Loucy (cell line): ENCODE data around the gene SLC3A2.

Experiments used
- EZH2phosphoT487 ChIP-seq: fragments of 200-600 bp; IDR thresholded peaks from 2 replicates; pipeline ENCODE4 v1.6.1; 2018; ENCODE audit warnings: antibody characterized with exemption, mild to moderate bottlenecking, moderate library complexity, borderline replicate concordance
- TF ChIP-seq, protein P1 (sequence below): fragments of 200-600 bp; sonication (generic); conservative IDR thresholded peaks from 2 replicates; pipeline ENCODE4 v1.5.1; 2014; ENCODE audit warnings: mild to moderate bottlenecking, antibody characterized with exemption, low read length

GRCh38 chr11:62885137-62885750 is 4.5 kb downstream of the SLC3A2 start:
- TF ChIP-seq, protein P1, sequence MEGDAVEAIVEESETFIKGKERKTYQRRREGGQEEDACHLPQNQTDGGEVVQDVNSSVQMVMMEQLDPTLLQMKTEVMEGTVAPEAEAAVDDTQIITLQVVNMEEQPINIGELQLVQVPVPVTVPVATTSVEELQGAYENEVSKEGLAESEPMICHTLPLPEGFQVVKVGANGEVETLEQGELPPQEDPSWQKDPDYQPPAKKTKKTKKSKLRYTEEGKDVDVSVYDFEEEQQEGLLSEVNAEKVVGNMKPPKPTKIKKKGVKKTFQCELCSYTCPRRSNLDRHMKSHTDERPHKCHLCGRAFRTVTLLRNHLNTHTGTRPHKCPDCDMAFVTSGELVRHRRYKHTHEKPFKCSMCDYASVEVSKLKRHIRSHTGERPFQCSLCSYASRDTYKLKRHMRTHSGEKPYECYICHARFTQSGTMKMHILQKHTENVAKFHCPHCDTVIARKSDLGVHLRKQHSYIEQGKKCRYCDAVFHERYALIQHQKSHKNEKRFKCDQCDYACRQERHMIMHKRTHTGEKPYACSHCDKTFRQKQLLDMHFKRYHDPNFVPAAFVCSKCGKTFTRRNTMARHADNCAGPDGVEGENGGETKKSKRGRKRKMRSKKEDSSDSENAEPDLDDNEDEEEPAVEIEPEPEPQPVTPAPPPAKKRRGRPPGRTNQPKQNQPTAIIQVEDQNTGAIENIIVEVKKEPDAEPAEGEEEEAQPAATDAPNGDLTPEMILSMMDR, result no peak
- no peak for TF ChIP-seq EZH2phosphoT487
